ENCODE results near the gene FLACC1. TPM values are rescaled to one million over a fixed set of nuclear protein-coding genes. Genes with fewer than 3 reads are reported as not detected.
"Not testable (repeated sequence)": the region's sequence is repeated elsewhere in the genome, so short reads cannot be mapped to it uniquely, and the experiment has no call there.

The FLACC1 gene
- polyA plus RNA-seq (2014; cell fraction: cytosol; rRNA removed) = 1.2 TPM in 1 of 2 replicates, not detected in the other
- 3.4 and 7.4 TPM in 2 replicates for polyA plus RNA-seq (2014; cell fraction: nucleus; rRNA removed)

GRCh38 chr2:201357221-201357620 is at the start of gene FLACC1:
Gene FLACC1 (minus strand): TSS chr2:201357345. CDS start chr2:201351404, 5,941 bp downstream.
- DNase-seq (ENCODE audit: low spot score) = no peak

DNA sequence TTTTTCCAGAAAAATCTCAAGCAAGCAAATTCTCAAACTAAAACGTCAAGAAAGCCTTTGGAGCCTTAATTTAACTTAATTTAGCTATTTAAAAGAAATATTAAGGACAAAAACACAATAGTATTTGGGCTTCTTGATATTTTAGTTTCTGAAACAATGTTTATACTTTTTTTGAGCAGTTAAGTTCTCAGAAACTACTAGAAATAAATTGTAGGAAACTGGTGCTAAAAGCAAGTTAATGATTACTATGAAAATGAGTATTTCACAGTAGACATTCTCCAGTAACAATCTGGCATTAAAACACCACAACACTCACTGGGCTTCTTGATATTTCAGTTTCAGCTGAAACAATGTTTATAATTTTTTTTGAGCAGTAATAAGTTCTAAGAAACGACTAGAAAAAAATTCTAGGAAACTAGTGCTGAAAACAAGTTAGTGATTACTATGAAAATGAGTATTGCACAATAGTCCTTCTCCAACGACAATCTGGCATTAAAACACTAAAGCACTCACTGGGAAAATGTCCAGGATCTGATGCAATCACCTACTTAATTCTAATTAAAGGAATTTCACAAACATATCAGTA is 49.0 kb upstream of the FLACC1 start:
- no peak for DNase-seq (ENCODE audit: low spot score)

GRCh38 chr2:201404699-201405280 is 47.6 kb upstream of the FLACC1 start:
- no peak for DNase-seq (ENCODE audit: low spot score)

- no peak for DNase-seq (ENCODE audit: low spot score)
Measured at GRCh38 chr2:201403880-201404279, 46.7 kb upstream of the FLACC1 start.

DNA sequence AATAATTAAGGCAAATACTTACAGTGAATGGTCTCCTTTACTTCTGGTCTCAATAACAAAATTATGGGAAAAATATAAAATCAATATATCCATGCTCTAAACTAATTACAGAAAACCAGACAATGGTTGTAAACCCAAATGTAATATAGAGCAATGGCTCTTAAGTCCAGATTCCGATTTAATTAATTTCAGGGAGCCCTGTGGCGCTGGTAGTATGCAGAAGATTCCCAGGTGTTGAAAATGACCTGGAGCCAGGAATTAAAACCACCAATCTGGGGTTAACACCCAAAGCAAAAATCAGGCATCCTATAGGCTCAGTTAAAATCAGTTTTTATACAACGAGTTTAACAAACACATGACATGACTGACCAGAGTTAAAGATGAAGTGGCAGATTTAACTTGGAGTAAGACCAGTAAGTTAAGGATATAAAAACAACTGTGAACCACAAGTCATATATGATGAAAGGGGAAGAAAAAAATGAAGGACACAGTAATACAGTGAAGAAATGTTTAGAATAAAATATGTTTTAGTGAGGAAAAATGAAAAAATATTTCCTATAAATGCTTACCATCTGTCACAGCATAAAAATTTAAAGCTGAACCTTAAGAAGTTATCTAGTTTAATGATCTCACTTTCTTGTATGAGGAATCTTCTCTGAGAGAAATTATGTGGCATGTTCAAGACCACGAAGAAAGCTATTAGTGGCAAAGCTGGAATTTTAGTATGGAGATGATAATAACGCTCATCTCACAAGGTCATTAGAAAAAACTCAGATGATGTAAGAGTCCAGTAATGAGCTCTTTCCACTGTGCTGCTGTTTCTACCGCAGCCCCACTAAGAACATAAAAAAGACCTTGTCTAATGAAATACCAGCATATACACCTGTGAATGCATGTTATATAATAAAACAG is 45.8 kb upstream of the FLACC1 start:
- DNase-seq (ENCODE audit: low spot score) = no peak

GRCh38 chr2:201401815-201402214 is 44.7 kb upstream of the FLACC1 start:
- DNase-seq (ENCODE audit: low spot score) = no peak

- no peak for DNase-seq (ENCODE audit: low spot score)
Measured at GRCh38 chr2:201396595-201396994, 39.5 kb upstream of the FLACC1 start.

- no peak for DNase-seq (ENCODE audit: low spot score)
Measured at GRCh38 chr2:201383136-201383535, 26.0 kb upstream of the FLACC1 start.

- peak; percentile 68 for DNase-seq (ENCODE audit: low spot score)
Measured at GRCh38 chr2:201378496-201379397, 21.6 kb upstream of the FLACC1 start.

DNA sequence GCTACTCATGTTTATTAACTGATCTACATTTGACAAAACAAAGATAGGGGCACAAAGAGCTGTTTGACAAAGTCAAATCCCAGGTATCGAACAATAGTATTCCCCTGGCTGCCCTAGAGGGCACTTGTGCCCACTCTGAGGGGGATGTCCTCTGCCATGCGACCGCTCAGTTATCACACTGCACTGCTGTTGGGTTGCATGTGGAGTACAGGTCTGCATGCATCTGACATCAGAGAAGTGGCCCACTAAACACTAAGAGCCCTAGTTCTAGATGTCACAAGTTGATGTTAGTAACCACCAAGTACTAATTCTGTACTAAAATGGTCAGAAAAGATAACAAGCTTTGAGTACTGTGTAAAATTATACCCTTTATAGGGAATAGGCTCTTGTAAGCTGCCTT is 20.1 kb upstream of the FLACC1 start:
- DNase-seq (ENCODE audit: low spot score) = no peak

DNA sequence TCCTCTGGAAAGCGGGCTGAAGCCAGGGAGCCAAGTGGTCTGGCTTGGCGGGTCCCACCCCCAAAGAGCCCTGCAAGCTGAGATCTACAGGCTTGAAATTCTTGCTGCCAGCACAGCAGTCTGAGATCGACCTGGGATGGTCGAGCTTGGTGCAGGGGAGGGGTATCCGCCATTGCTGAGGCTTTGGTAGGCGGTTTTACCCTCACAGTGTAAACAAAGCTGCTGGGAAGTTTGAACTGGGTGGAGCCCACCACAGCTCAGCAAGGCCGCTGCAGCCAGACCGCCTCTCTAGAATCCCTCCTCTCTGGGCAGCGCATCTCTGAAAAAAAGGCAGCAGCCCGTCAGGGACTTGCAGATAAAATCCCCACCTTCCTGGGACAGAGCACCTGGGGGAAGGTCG is 12.6 kb upstream of the FLACC1 start:
- no peak for DNase-seq (ENCODE audit: low spot score)

- not testable (repeated sequence) for DNase-seq (ENCODE audit: low spot score)
Measured at GRCh38 chr2:201369318-201369717, 12.2 kb upstream of the FLACC1 start.

DNA sequence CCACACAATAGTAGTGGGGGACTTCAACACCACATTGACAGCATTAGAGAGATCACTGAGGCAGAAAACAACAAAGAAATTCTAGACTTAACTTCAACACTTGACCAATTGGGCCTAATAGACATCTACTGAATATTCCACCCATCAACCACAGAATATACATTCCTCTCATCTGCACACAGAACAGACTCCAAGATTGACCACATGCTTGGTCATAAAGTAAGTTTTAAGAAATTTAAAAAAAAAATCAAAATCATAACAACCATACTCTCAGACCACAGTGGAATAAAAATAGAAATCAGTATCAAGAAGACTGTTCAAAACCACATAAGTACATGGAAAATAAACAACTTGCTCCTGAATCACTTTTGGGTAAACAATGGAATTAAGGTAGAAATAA is 9.0 kb upstream of the FLACC1 start:
- DNase-seq (ENCODE audit: low spot score) = no peak

- DNase-seq (ENCODE audit: low spot score) = peak; percentile 28
Measured at GRCh38 chr2:201363857-201364560, 6.9 kb upstream of the FLACC1 start.

- no peak for DNase-seq (ENCODE audit: low spot score)
Measured at GRCh38 chr2:201362396-201362795, 5.3 kb upstream of the FLACC1 start.

GRCh38 chr2:201361078-201361733 is 4.1 kb upstream of the FLACC1 start:
- no peak for DNase-seq (ENCODE audit: low spot score)

- DNase-seq (ENCODE audit: low spot score) = no peak
Measured at GRCh38 chr2:201360256-201360655, 3.1 kb upstream of the FLACC1 start.

GRCh38 chr2:201358684-201359083 is 1.5 kb upstream of the FLACC1 start:
- no peak for DNase-seq (ENCODE audit: low spot score)

- no peak for DNase-seq (ENCODE audit: low spot score)
Measured at GRCh38 chr2:201353116-201353515, 4.0 kb downstream of the FLACC1 start.

DNA sequence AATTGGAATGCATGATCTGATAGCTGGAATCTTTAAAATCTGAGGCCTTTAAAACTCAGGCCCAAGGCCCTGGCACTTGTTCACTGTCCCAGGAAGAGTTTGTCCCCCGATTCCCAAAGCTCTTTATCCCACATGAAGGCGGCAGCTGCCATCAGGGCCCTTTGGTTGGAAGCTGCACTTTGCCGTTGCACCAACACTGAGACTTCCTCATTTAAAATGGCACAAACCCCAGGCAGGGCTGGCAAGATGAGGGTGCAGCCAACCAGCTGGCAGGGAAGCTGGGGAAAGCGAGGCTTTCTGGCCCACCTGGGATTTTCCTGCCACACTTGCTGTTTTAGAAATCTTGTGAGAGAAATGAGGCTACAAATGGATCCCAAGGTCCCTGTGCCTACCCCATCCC is 6.3 kb downstream of the FLACC1 start:
- DNase-seq (ENCODE audit: low spot score) = no peak
